Neuronal stem cell (in vitro differentiated cells): ENCODE data around the gene VIT.

Source experiments
- DNase-seq: peaks from one replicate; pipeline ENCODE4 v3.0.0-alpha.2; 2013; ENCODE audit warnings: low spot score
- H2AFZ ChIP-seq: one replicate; pipeline ENCODE4 v1.6.1; 2013; ENCODE audit warnings: mild to moderate bottlenecking, low read length, inconsistent platforms
- H2AK5ac ChIP-seq: 2 replicates; pipeline ENCODE4 v1.6.1; 2013; ENCODE audit warnings: low read depth, mild to moderate bottlenecking, inconsistent platforms, low read length, moderate library complexity, mixed read lengths
- H2BK120ac ChIP-seq: 2 replicates; pipeline ENCODE4 v1.6.1; 2013; ENCODE audit warnings: low read depth, mild to moderate bottlenecking, inconsistent platforms, low read length, moderate library complexity, mixed read lengths
- H2BK12ac ChIP-seq: one replicate; pipeline ENCODE4 v1.6.1; 2013; ENCODE audit warnings: low read length, inconsistent platforms
- H2BK15ac ChIP-seq: 2 replicates; pipeline ENCODE4 v1.6.1; 2013; ENCODE audit warnings: mild to moderate bottlenecking, low read length, inconsistent platforms, mixed read lengths
- H2BK5ac ChIP-seq: one replicate; pipeline ENCODE4 v1.6.1; 2013; ENCODE audit warnings: inconsistent platforms, mild to moderate bottlenecking, low read length, moderate library complexity
- H3K14ac ChIP-seq: one replicate; pipeline ENCODE4 v1.6.1; 2013; ENCODE audit warnings: low read length, inconsistent platforms
- H3K18ac ChIP-seq: 2 replicates; pipeline ENCODE4 v1.6.1; 2013; ENCODE audit warnings: low read length, inconsistent platforms
- H3K23ac ChIP-seq: 2 replicates; pipeline ENCODE4 v1.6.1; 2013; ENCODE audit warnings: low read depth, mild to moderate bottlenecking, mixed read lengths, low read length, inconsistent platforms; ENCODE audit not compliant: poor library complexity
- H3K27ac ChIP-seq: replicated peaks from 3 replicates; pipeline ENCODE4 v1.5.1; 2013; ENCODE audit warnings: low read length, inconsistent platforms
- H3K27me3 ChIP-seq, 3 experiments: 2 replicates each; pipeline ENCODE4 v1.6.1; 2013; ENCODE audit warnings: low read length in 3 of 3, mild to moderate bottlenecking in 2 of 3, inconsistent platforms in 1 of 3, low read depth in 1 of 3, mixed read lengths in 1 of 3, moderate library complexity in 1 of 3; ENCODE audit not compliant: control insufficient read depth in 3 of 3, insufficient read depth in 3 of 3
- H3K36me3 ChIP-seq, 2 donors: replicated peaks in 1 of 2; 2 replicates each; pipeline ENCODE4 v1.6.1; 2013; ENCODE audit warnings: low read length in 2 of 2; ENCODE audit not compliant: control insufficient read depth in 2 of 2, insufficient read depth in 2 of 2
- H3K4ac ChIP-seq: 2 replicates; pipeline ENCODE4 v1.6.1; 2013; ENCODE audit warnings: inconsistent platforms, mild to moderate bottlenecking, low read length, moderate library complexity
- H3K4me1 ChIP-seq, 2 donors: 1 replicate in 1 of 2; 2 replicates in 1 of 2; pipeline ENCODE4 v1.6.1; 2013; ENCODE audit warnings: low read length in 2 of 2, low read depth in 1 of 2; ENCODE audit not compliant: control insufficient read depth in 2 of 2, insufficient read depth in 1 of 2
- H3K4me2 ChIP-seq: one replicate; pipeline ENCODE4 v1.6.1; 2013; ENCODE audit warnings: mild to moderate bottlenecking, low read length, inconsistent platforms; ENCODE audit not compliant: insufficient read depth, poor library complexity, severe bottlenecking
- H3K4me3 ChIP-seq, 2 donors: 2 replicates each; pipeline ENCODE4 v1.5.1; 2013; ENCODE audit warnings: low read length in 2 of 2, mild to moderate bottlenecking in 2 of 2, inconsistent platforms in 1 of 2, moderate library complexity in 1 of 2
- H3K79me1 ChIP-seq: one replicate; pipeline ENCODE4 v1.6.1; 2013; ENCODE audit warnings: low read depth, mild to moderate bottlenecking, inconsistent platforms, low read length, moderate library complexity
- H3K9ac ChIP-seq: one replicate; pipeline ENCODE4 v1.6.1; 2013; ENCODE audit warnings: mild to moderate bottlenecking, low read depth, low read length, inconsistent platforms; ENCODE audit not compliant: poor library complexity
- H3K9me3 ChIP-seq, 2 donors: replicated peaks in 1 of 2; 2 replicates each; pipeline versions ENCODE3 to v1.6.1; 2013; ENCODE audit warnings: low read length in 2 of 2, mild to moderate bottlenecking in 2 of 2, inconsistent platforms in 1 of 2, low read depth in 1 of 2, mixed read lengths in 1 of 2, moderate library complexity in 1 of 2; ENCODE audit not compliant: control insufficient read depth in 2 of 2, insufficient read depth in 1 of 2
- H4K8ac ChIP-seq: one replicate; pipeline ENCODE4 v1.6.1; 2013; ENCODE audit warnings: low read depth, mild to moderate bottlenecking, inconsistent platforms, low read length, moderate library complexity
- H4K91ac ChIP-seq: one replicate; pipeline ENCODE4 v1.6.1; 2013; ENCODE audit warnings: low read length, low read depth, mild to moderate bottlenecking, inconsistent platforms; ENCODE audit not compliant: poor library complexity
- WGBS, 2 donors: extraction: QIAGEN DNeasy Blood & Tissue Kit; methylation state at CpG; one replicate each; pipeline ENCODE4 v1.1.7; 2013; ENCODE audit warnings: missing lambda C conversion rate in 2 of 2, mixed read lengths in 1 of 2; ENCODE audit not compliant: insufficient read length in 2 of 2, insufficient replicate concordance in 1 of 2; ENCODE audit errors: extremely low coverage in 2 of 2; 5-methylcytosine and 5-hydroxymethylcytosine counted together

VIT gene

DNA sequence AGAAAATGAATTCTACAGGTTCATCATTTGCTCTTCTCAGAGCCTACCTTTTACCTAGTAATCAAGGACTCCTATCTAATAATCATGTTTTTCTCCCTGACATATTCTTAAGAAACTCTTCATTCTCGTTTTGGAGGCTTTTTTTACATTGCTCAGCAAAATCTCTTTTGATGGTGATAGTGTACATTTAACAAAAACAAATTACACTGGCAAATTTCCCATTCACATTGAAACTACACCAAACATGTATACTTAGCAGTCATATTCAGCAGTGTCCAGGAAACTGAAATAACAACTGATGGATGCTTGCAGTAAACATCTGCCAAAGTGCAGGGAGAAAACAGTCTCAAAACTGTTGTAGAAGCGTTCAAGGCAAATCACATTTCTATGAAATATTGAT, 4.4 kb upstream of the VIT start:
- no peak overlapping the region for H2BK120ac ChIP-seq
- no peaks in the 10 kb centered on the region for H3K27me3 ChIP-seq
- H3K4ac ChIP-seq, result no peak overlapping the region
- H3K36me3 ChIP-seq, result no peaks in the 10 kb centered on the region
- H3K27ac ChIP-seq, result no peak overlapping the region
- no peak overlapping the region for H3K9ac ChIP-seq
- H2AK5ac ChIP-seq, result no peak overlapping the region
- H4K91ac ChIP-seq, result no peak overlapping the region
- no peak overlapping the region for H2AFZ ChIP-seq
- H3K9me3 ChIP-seq, result no peaks in the 10 kb centered on the region
- no peak for DNase-seq
- WGBS, 2 donors, result no CpG with 5 or more reads among the region's 2 CpGs
- H3K4me1 ChIP-seq, result no peaks in the 10 kb centered on the region
- H3K79me1 ChIP-seq, result no peaks in the 10 kb centered on the region
- H4K8ac ChIP-seq, result no peak overlapping the region
- no peak overlapping the region for H2BK5ac ChIP-seq
- H3K23ac ChIP-seq, result no peak overlapping the region
- H3K14ac ChIP-seq, result no peak overlapping the region
- H3K4me2 ChIP-seq, result no peak overlapping the region
- H3K4me3 ChIP-seq, result no peak overlapping the region
- no peak overlapping the region for H2BK12ac ChIP-seq
- no peak overlapping the region for H3K18ac ChIP-seq
- H2BK15ac ChIP-seq, result no peak overlapping the region

DNA sequence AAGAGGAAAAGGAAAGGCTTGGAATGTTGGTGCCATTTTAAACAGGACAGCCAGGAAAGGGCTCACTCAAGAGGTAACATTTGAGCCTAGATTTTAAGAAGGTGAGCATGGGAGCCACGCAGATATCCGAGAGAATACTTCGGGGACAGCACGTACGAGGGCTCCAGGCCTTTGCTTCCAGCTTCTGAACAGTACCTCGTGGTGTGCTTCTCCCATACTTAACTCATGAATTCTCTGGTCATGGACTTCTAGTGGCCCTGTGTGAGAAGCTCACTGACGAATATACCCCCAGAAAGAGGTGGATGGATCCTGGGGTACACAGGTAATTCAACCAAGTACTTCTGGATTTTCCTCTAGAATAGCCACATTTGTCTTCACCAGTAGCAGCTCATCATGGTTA, 2.7 kb upstream of the VIT start:
- no peaks in the 10 kb centered on the region for H3K9me3 ChIP-seq
- no peak overlapping the region for H3K4me3 ChIP-seq
- H3K9ac ChIP-seq, result no peak overlapping the region
- WGBS, 2 donors, result no CpG with 5 or more reads among the region's 7 CpGs
- DNase-seq, result no peak
- no peaks in the 10 kb centered on the region for H3K4me1 ChIP-seq
- no peaks in the 10 kb centered on the region for H3K27me3 ChIP-seq
- no peak overlapping the region for H4K91ac ChIP-seq
- no peak overlapping the region for H2AFZ ChIP-seq
- no peak overlapping the region for H2BK5ac ChIP-seq
- H3K36me3 ChIP-seq, result no peaks in the 10 kb centered on the region
- H2BK15ac ChIP-seq, result no peak overlapping the region
- no peak overlapping the region for H3K23ac ChIP-seq
- no peak overlapping the region for H2AK5ac ChIP-seq
- H2BK120ac ChIP-seq, result no peak overlapping the region
- no peak overlapping the region for H4K8ac ChIP-seq
- no peak overlapping the region for H3K4ac ChIP-seq
- H2BK12ac ChIP-seq, result no peak overlapping the region
- no peak overlapping the region for H3K27ac ChIP-seq
- H3K79me1 ChIP-seq, result no peaks in the 10 kb centered on the region
- no peak overlapping the region for H3K4me2 ChIP-seq
- H3K18ac ChIP-seq, result no peak overlapping the region
- H3K14ac ChIP-seq, result no peak overlapping the region

- no CpG with 5 or more reads among the region's 7 CpGs for WGBS, 2 donors
- no peak overlapping the region for H3K4ac ChIP-seq
- no peaks in the 10 kb centered on the region for H3K79me1 ChIP-seq
These were observed 626 bp upstream of the VIT start for GRCh38 chr2:36695746-36696415.

GRCh38 chr2:36697424-36698066, 1.0 kb downstream of the VIT start:
- H3K27ac ChIP-seq, result no peak overlapping the region

More at GRCh38 chr2:36695746-36696415, 626 bp upstream of the VIT start:
- H3K4me2 ChIP-seq, result no peak overlapping the region
- H3K18ac ChIP-seq, result no peak overlapping the region
- no peak overlapping the region for H2BK15ac ChIP-seq
- H3K4me1 ChIP-seq, result no peaks in the 10 kb centered on the region
- DNase-seq, result no peak
- no peak overlapping the region for H2BK5ac ChIP-seq
- no peak overlapping the region for H3K14ac ChIP-seq
- H4K91ac ChIP-seq, result no peak overlapping the region
- H2BK120ac ChIP-seq, result no peak overlapping the region
- no peaks in the 10 kb centered on the region for H3K27me3 ChIP-seq
- no peak overlapping the region for H2BK12ac ChIP-seq
- no peak overlapping the region for H3K27ac ChIP-seq
- no peak overlapping the region for H2AFZ ChIP-seq
- no peak overlapping the region for H4K8ac ChIP-seq
- no peaks in the 10 kb centered on the region for H3K9me3 ChIP-seq
- no peaks in the 10 kb centered on the region for H3K36me3 ChIP-seq
- no peak overlapping the region for H3K4me3 ChIP-seq
- H3K23ac ChIP-seq, result no peak overlapping the region
- H3K9ac ChIP-seq, result no peak overlapping the region
- H2AK5ac ChIP-seq, result no peak overlapping the region

More at GRCh38 chr2:36697424-36698066, 1.0 kb downstream of the VIT start:
- no peak overlapping the region for H2BK120ac ChIP-seq
- H2BK12ac ChIP-seq, result no peak overlapping the region
- no peak overlapping the region for H3K23ac ChIP-seq
- H3K27me3 ChIP-seq, result no peaks in the 10 kb centered on the region
- no peak overlapping the region for H3K4me2 ChIP-seq
- no peak for DNase-seq
- H3K18ac ChIP-seq, result no peak overlapping the region
- H2BK5ac ChIP-seq, result no peak overlapping the region
- no peaks in the 10 kb centered on the region for H3K36me3 ChIP-seq
- no peak overlapping the region for H3K4ac ChIP-seq
- no peaks in the 10 kb centered on the region for H3K9me3 ChIP-seq
- H2AFZ ChIP-seq, result no peak overlapping the region
- no peak overlapping the region for H4K8ac ChIP-seq
- H3K4me1 ChIP-seq, result no peaks in the 10 kb centered on the region
- no CpG with 5 or more reads among the region's 8 CpGs for WGBS, 2 donors
- H2AK5ac ChIP-seq, result no peak overlapping the region
- H3K79me1 ChIP-seq, result no peaks in the 10 kb centered on the region
- no peak overlapping the region for H3K9ac ChIP-seq
- no peak overlapping the region for H2BK15ac ChIP-seq
- H3K14ac ChIP-seq, result no peak overlapping the region
- no peak overlapping the region for H4K91ac ChIP-seq
- H3K4me3 ChIP-seq, result no peak overlapping the region
